Vagina (tissue), 2 donors: ENCODE measurements around the gene ECD. TPM values are rescaled to one million over a fixed set of nuclear protein-coding genes. Genes with fewer than 3 reads are reported as not detected.
"Not testable (repeated sequence)": the region's sequence is repeated elsewhere in the genome, so short reads cannot be mapped to it uniquely, and the experiment has no call there.

Source experiments
- DNase-seq, 2 donors: peaks; one replicate each; pipeline ENCODE4 v3.0.0-alpha.2; 2017; ENCODE audit errors: extremely low spot score in 2 of 2
- H3K27ac ChIP-seq: fragments of 200-600 bp; sonication (generic); one replicate; pipeline ENCODE4 v1.5.1; 2019
- H3K27me3 ChIP-seq: fragments of 200-600 bp; sonication (generic); one replicate; pipeline ENCODE4 v1.5.1; 2019
- H3K36me3 ChIP-seq, 2 donors: fragments of 200-600 bp; sonication (generic); one replicate each; pipeline ENCODE4 v1.5.1; 2017 to 2019
- H3K4me1 ChIP-seq: fragments of 200-600 bp; sonication (generic); one replicate; pipeline ENCODE4 v1.5.1; 2019
- H3K4me3 ChIP-seq, 2 donors: fragments of 200-600 bp; sonication (generic); 1 replicate in 1 of 2; 2 replicates in 1 of 2; pipeline ENCODE4 v1.5.1; 2016 to 2019
- H3K9me3 ChIP-seq: fragments of 200-600 bp; sonication (generic); one replicate; pipeline ENCODE4 v1.5.1; 2019
- POLR2A ChIP-seq, 2 donors: fragments of 450-650 bp; IDR thresholded peaks; one replicate each; pipeline ENCODE4 v1.6.1; 2017; ENCODE audit warnings: antibody characterized with exemption in 2 of 2, mild to moderate bottlenecking in 2 of 2, moderate library complexity in 2 of 2
- POLR2AphosphoS5 ChIP-seq, 2 donors: sonication (generic); formaldehyde crosslinking; IDR thresholded peaks; one replicate each; pipeline ENCODE4 v1.9.0; 2017; ENCODE audit warnings: antibody characterized with exemption in 2 of 2, mild to moderate bottlenecking in 2 of 2, low read depth in 1 of 2; ENCODE audit not compliant: insufficient read depth in 1 of 2
- intact Hi-C: fragments of 100-400 bp; cut with DNase I; formaldehyde crosslinking; loops from one replicate; pipeline ENCODE4 v1.15.1; 2023
- total RNA-seq: library from RNA; depleted of rRNA; stranded (reverse); fragments of >200 nt; gene quantifications from one replicate; pipeline ENCODE4 v1.2.3, GENCODE V29; 2016
- TF ChIP-seq, protein P1 (sequence below), 3 experiments: fragments of 450-650 bp in 2 of 3; fragments of 200-600 bp in 1 of 3; sonication (generic) in 1 of 3; IDR thresholded peaks; one replicate each; pipeline ENCODE4 v1.5.1; 2017 to 2019; ENCODE audit warnings: antibody characterized with exemption in 3 of 3, mild to moderate bottlenecking in 2 of 3, moderate library complexity in 2 of 3

The ECD gene
- total RNA-seq, 1 donor from 2014 or later: 26.5 TPM

DNA sequence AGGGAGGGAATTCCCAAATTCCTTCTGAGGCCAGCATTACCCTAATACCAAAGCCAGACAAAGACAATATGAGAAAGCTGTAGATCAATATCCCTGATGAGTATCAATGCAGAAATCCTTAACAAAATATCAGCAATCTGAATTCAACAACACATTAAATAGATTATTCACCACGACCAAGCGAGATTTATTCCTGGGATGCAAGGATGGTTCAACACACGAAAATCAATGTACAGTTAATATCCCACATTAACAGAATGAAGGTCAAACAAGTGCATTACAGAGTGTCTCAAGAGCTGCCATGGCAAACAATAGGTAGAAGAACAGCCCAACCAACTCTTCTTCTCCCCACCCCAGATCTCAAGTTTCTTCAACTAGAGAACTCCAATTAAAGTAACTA, 6.1 kb downstream of the ECD start:
- Histone ChIP-seq H3K27me3 (no peaks in the 10 kb centered on the region), H3K9me3 (no peaks in the 10 kb centered on the region), H3K4me1 (peaks cover 49% of the 10 kb centered on the region), H3K27ac (no peak overlapping the region), H3K4me3 (no peak overlapping the region), H3K36me3 (peaks cover 0 to 14% of the 10 kb centered on the region in 2 donors)
- intact Hi-C loops: loop anchor here (10.0 kb wide), 1 partner anchor 333 kb away; the partner anchor contains the start of gene PPP3CB
- DNase-seq: no peak
- TF ChIP-seq, protein P1, sequence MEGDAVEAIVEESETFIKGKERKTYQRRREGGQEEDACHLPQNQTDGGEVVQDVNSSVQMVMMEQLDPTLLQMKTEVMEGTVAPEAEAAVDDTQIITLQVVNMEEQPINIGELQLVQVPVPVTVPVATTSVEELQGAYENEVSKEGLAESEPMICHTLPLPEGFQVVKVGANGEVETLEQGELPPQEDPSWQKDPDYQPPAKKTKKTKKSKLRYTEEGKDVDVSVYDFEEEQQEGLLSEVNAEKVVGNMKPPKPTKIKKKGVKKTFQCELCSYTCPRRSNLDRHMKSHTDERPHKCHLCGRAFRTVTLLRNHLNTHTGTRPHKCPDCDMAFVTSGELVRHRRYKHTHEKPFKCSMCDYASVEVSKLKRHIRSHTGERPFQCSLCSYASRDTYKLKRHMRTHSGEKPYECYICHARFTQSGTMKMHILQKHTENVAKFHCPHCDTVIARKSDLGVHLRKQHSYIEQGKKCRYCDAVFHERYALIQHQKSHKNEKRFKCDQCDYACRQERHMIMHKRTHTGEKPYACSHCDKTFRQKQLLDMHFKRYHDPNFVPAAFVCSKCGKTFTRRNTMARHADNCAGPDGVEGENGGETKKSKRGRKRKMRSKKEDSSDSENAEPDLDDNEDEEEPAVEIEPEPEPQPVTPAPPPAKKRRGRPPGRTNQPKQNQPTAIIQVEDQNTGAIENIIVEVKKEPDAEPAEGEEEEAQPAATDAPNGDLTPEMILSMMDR (IDR thresholded peaks at IDR 0.05): no peak

DNA sequence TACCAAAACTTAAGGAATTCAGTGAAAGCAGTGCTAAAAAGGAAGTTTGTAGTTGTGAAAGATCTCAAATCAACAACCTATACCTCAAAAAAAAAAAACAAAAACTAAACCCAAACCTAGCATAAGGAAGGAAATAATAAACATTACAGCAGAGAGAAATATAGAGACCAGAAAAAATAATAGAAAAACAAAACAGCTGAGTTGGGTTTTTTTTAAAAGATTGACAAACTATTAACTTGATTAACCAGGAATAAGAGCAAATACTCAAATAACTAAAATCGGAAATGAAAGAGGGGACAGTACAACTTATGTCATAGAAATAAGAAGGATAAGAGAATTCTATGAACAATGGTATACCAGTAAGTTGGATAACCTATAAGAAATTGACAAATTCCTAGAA, 6.7 kb downstream of the ECD start:
- H3K9me3 ChIP-seq: no peaks in the 10 kb centered on the region
- no peaks in the 10 kb centered on the region for H3K27me3 ChIP-seq
- no peak overlapping the region for H3K27ac ChIP-seq
- peaks cover 43% of the 10 kb centered on the region for H3K4me1 ChIP-seq
- no peak overlapping the region for H3K4me3 ChIP-seq
- TF ChIP-seq, protein P1 (IDR thresholded peaks at IDR 0.05): no peak
- TF ChIP-seq POLR2A (IDR thresholded peaks at IDR 0.05): no peak
- no peak for TF ChIP-seq POLR2AphosphoS5 (IDR thresholded peaks at IDR 0.05; ENCODE audit: insufficient read depth in 1 of 2, low read depth in 1 of 2)
- intact Hi-C loops: loop anchor here (10.0 kb wide), 1 partner anchor 334 kb away; the partner anchor contains the start of gene PPP3CB
- DNase-seq: no peak
- peaks cover 0 to 20% of the 10 kb centered on the region in 2 donors for H3K36me3 ChIP-seq

DNA sequence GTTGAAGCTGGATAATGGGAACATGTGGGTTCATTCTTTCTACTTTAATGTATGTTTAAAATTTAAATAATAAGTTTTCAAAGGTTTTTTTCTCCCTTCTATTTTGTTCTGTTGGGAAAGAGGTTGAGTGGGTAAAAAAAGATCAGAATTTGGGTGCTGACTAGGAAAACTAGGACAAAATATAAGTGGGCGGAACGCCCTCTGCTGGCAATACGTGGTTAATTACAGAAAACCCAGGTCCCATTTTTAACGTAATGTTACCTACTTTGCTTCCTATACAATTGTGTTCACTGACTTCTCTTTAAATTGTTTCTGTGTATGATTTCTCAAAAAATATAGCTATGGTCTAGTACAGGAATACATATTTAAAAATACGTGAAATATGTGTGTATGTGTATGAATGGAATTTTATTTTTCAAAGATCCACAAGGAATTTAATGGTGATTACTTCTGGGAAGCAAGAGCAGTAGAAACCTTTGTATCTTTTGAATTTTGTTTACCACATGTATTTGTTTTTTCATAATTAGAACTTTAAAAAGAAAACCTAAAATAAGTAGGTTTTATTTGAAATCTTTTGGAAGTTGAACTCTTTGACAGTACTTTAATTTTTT, 8.7 kb downstream of the ECD start:
- Histone ChIP-seq H3K4me3 (no peak overlapping the region), H3K36me3 (peaks cover 0 to 38% of the 10 kb centered on the region in 2 donors), H3K4me1 (peaks cover 28% of the 10 kb centered on the region), H3K27ac (no peak overlapping the region), H3K27me3 (no peaks in the 10 kb centered on the region), H3K9me3 (no peaks in the 10 kb centered on the region)
- TF ChIP-seq POLR2AphosphoS5 (IDR thresholded peaks at IDR 0.05; ENCODE audit: insufficient read depth in 1 of 2, low read depth in 1 of 2) (peak in 1 of 2 donors; percentile 38), POLR2A (IDR thresholded peaks at IDR 0.05) (no peak)
- TF ChIP-seq, protein P1 (IDR thresholded peaks at IDR 0.05): peak; percentile 54 to 70 (median 63)
- intact Hi-C loops: no loop called here
- no peak for DNase-seq

DNA sequence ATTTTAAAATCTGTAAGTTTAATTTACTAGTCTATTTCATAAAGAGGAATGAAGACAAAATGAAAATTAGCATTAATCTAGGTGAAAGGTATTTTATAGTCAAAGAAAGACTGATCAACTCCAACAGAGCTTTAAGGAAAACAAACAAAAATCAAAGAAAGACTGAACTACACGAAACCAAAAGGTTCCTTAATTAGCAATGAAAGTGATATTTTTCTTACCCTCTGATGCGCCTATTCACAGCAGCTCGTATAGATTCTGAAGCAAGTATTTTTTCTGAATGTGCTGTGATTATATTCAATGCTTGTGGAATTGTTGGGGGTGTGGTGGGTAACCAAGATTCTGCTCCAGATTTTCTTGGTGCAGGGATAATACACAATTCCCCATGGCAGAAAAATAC, 11.8 kb downstream of the ECD start:
- H3K27ac ChIP-seq: no peak overlapping the region
- H3K36me3 ChIP-seq: peaks cover 0 to 38% of the 10 kb centered on the region in 2 donors
- no peak for DNase-seq
- H3K4me1 ChIP-seq: no peaks in the 10 kb centered on the region
- intact Hi-C loops: no loop called here
- no peak for TF ChIP-seq POLR2AphosphoS5 (IDR thresholded peaks at IDR 0.05; ENCODE audit: insufficient read depth in 1 of 2, low read depth in 1 of 2)
- H3K4me3 ChIP-seq: no peak overlapping the region
- no peaks in the 10 kb centered on the region for H3K27me3 ChIP-seq
- no peaks in the 10 kb centered on the region for H3K9me3 ChIP-seq

DNA sequence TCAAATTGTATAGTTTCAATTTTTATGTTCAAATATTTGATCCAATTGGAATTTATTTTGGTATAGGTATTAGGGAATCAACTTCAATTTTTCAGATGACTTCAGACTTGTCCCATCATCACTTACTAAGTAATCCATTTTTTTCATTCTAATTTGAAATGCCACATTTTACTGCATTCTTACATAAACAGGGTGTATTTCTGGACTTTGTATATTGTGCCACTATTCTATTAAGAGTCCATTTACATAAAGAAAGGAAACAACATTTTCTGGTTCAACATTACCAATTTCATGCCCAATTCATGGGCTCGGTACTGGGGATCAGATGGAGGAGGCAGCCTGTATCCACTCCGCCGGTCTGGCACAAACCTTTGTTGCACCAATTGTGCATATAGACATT, 15.8 kb downstream of the ECD start:
- Histone ChIP-seq H3K36me3 (peaks cover 0 to 58% of the 10 kb centered on the region in 2 donors), H3K27ac (no peak overlapping the region), H3K27me3 (no peaks in the 10 kb centered on the region), H3K4me1 (no peaks in the 10 kb centered on the region), H3K9me3 (no peaks in the 10 kb centered on the region), H3K4me3 (no peak overlapping the region)
- DNase-seq: no peak
- TF ChIP-seq POLR2AphosphoS5 (IDR thresholded peaks at IDR 0.05; ENCODE audit: insufficient read depth in 1 of 2, low read depth in 1 of 2): no peak
- TF ChIP-seq, protein P1 (IDR thresholded peaks at IDR 0.05): no peak
- no peak for TF ChIP-seq POLR2A (IDR thresholded peaks at IDR 0.05)
- intact Hi-C loops: no loop called here

DNA sequence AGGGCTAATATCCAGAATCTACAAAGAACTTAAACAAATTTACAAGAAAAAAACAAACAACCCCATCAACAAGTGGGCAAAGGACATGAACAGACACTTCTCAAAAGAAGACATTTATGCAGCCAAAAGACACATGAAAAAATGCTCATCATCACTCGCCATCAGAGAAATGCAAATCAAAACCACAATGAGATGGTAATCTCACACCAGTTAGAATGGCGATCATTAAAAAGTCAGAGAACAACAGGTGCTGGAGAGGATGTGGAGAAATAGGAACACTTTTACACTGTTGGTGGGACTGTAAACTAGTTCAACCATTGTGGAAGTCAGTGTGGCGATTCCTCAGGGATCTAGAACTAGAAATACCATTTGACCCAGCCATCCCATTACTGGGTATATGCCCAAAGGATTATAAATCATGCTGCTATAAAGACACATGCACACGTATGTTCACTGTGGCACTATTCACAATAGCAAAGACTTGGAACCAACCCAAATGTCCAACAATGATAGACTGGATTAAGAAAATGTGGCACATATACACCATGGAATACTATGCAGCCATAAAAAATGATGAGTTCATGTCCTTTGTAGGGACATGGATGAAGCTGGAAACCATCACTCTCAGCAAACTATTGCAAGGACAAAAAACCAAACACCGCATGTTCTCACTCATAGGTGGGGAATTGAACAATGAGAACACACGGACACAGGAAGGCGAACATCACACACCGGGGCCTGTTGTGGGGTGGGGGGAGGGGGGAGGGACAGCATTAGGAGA, 17.0 kb downstream of the ECD start:
- intact Hi-C loops, DNase-seq, H3K27ac ChIP-seq, H3K9me3 ChIP-seq, H3K4me3 ChIP-seq, H3K4me1 ChIP-seq, H3K27me3 ChIP-seq: not testable (repeated sequence)
- peaks cover 0 to 60% of the 10 kb centered on the region in 2 donors for H3K36me3 ChIP-seq
